ENCODE results near the gene LSM2. TPM values are rescaled to one million over a fixed set of nuclear protein-coding genes. Genes with fewer than 3 reads are reported as not detected.
A peak's percentile ranks its signal among the peaks of the same experiment; 100 is the strongest.

The LSM2 gene
- polyA plus RNA-seq, 2 of the 4 experiments (the other 2 are of a cell fraction), result 54.7 to 59.6 TPM

- no peak for TF ChIP-seq RARB (CRISPR knock-in tag; IDR thresholded peaks at IDR 0.05)
Measured at GRCh38 chr6:31836047-31836473, 29.3 kb upstream of the LSM2 start (continued).

DNA sequence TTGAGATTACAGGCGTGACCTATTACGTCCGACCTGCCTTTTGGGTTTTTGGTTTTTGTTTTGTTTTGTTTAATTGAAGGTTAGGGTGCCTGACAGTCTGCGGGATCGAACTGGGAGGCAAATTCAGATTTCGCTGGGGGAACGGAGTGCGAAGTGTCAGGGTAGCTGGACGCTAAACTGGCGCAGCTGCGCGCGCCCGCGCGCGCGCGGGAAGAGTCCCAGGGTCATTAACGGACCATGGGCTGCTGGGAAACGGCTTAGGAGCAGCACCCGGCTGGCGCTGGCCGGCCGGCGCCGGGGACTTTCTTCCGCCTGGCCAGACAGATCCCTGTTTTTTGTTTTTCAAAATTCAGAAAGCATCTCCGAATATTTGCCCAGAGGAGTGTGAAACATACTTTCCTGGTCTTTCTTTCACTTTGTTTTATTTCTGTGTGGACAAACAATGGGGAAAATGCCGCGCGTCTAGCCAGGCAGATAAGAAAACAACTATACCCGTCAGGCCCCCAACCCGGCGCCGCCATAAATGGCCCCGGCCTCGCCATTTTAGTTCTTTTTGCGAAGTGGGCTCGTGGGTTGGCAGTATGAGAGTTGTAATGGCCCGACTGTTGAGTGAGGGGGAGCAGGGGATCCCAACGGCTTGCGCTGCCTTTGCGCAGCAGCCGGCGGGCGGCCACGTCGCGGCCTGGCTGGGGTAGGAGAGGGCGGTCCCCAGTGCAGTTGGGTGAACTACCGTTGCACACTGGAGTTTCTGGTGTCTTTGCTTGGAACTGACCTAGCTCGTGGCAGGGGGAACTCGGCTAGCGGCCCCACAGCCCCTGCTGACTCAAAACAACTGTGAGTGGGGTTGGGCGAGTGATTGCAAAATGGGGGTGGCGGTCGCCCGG lies 27.8 kb upstream of the LSM2 start:
- H3K9me3 ChIP-seq, result no peaks in the 10 kb centered on the region
- H3K4me2 ChIP-seq, result peak overlapping the region; percentile 99
- ChIA-PET POLR2A (interaction anchor here (0.6 to 2.0 kb wide), 8 partner anchors 12 to 64 kb away, joined by 3 to 8 read pairs (median 4); partner anchors contain the start of genes HSPA1A, HSPA1L and NEU1), CTCF (no interaction called here)
- DNase-seq (ENCODE audit: low read depth in 1 of 2, low spot score in 1 of 2) (peak; percentile 77 to 89), ATAC-seq (peak; percentile 89 to 94), FAIRE-seq (no peak)
- peak overlapping the region; percentile 99 for H3K4me3 ChIP-seq
- peaks cover 31% of the 10 kb centered on the region for H3K4me1 ChIP-seq
- 2% methylated on average over 41 of the region's 59 CpGs for WGBS (ENCODE audit: missing lambda C conversion rate)
- peak overlapping the region; percentile 99 to 100 for H3K27ac ChIP-seq
- TF ChIP-seq MAFK (IDR thresholded peaks at IDR 0.05; ENCODE audit: partially characterized antibody), result no peak
- TF ChIP-seq CEBPB (IDR thresholded peaks at IDR 0.05), result peak in 1 of 2 experiments; percentile 27; a peak in 1 of 4 replicates
- TF ChIP-seq MYC (IDR thresholded peaks at IDR 0.05; ENCODE audit: borderline replicate concordance, low read length), result no peak
- TF ChIP-seq HOXA7 (CRISPR knock-in tag; IDR thresholded peaks at IDR 0.05), result no peak
- no peak for TF ChIP-seq NFE2L2 (conservative IDR thresholded peaks at IDR 0.05; ENCODE audit: low read length)
- no peak for TF ChIP-seq HOXB5 (CRISPR knock-in tag; IDR thresholded peaks at IDR 0.05)
- TF ChIP-seq TP53 (CRISPR knock-in tag; IDR thresholded peaks at IDR 0.05), result peak; percentile 14; the same call in 1 of the 2 replicates
- no peak for TF ChIP-seq RNF2 (IDR thresholded peaks at IDR 0.05; ENCODE audit: borderline replicate concordance, low read depth)
- TF ChIP-seq NR3C1 (IDR thresholded peaks at IDR 0.05), result no peak
- TF ChIP-seq SMC3 (IDR thresholded peaks at IDR 0.05), result no peak
- TF ChIP-seq HEYL (CRISPR knock-in tag; IDR thresholded peaks at IDR 0.05), result no peak
- TF ChIP-seq ATOH8 (CRISPR knock-in tag; IDR thresholded peaks at IDR 0.05; ENCODE audit: low read depth), result no peak
- no peak; the same call in 1 of the 2 replicates for TF ChIP-seq PBX3 (IDR thresholded peaks at IDR 0.05)
- TF ChIP-seq CHD2 (IDR thresholded peaks at IDR 0.05; ENCODE audit: low read length, partially characterized antibody), result no peak
- TF ChIP-seq REST (IDR thresholded peaks at IDR 0.05), result no peak; the same call in 1 of the 2 replicates
- TF ChIP-seq, protein P1, sequence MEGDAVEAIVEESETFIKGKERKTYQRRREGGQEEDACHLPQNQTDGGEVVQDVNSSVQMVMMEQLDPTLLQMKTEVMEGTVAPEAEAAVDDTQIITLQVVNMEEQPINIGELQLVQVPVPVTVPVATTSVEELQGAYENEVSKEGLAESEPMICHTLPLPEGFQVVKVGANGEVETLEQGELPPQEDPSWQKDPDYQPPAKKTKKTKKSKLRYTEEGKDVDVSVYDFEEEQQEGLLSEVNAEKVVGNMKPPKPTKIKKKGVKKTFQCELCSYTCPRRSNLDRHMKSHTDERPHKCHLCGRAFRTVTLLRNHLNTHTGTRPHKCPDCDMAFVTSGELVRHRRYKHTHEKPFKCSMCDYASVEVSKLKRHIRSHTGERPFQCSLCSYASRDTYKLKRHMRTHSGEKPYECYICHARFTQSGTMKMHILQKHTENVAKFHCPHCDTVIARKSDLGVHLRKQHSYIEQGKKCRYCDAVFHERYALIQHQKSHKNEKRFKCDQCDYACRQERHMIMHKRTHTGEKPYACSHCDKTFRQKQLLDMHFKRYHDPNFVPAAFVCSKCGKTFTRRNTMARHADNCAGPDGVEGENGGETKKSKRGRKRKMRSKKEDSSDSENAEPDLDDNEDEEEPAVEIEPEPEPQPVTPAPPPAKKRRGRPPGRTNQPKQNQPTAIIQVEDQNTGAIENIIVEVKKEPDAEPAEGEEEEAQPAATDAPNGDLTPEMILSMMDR (IDR thresholded peaks at IDR 0.05), result no peak
- TF ChIP-seq FOSL2 (IDR thresholded peaks at IDR 0.05), result no peak
- no peak for TF ChIP-seq FOSL2 (CRISPR knock-in tag; IDR thresholded peaks at IDR 0.05)
- no peak for TF ChIP-seq KDM1A (IDR thresholded peaks at IDR 0.05; ENCODE audit: low read depth)
- no peak for TF ChIP-seq BHLHE40 (IDR thresholded peaks at IDR 0.05; ENCODE audit: low read depth, low read length)
- TF ChIP-seq JUN (IDR thresholded peaks at IDR 0.05), result peak; percentile 96 to 98
- TF ChIP-seq RARB (CRISPR knock-in tag; IDR thresholded peaks at IDR 0.05), result 0 out of 2 replicates have a peak, but pooled peaks have one; percentile 37
- no peak for TF ChIP-seq GATA3 (IDR thresholded peaks at IDR 0.05; ENCODE audit: borderline replicate concordance)
- TF ChIP-seq ZSCAN20 (CRISPR knock-in tag; IDR thresholded peaks at IDR 0.05), result no peak
- no peak for TF ChIP-seq HOXB13 (CRISPR knock-in tag; IDR thresholded peaks at IDR 0.05; ENCODE audit: low read depth)
- TF ChIP-seq FOSB (CRISPR knock-in tag; IDR thresholded peaks at IDR 0.05), result no peak
- no peak for TF ChIP-seq FOXS1 (CRISPR knock-in tag; IDR thresholded peaks at IDR 0.05)
- TF ChIP-seq EP300 (IDR thresholded peaks at IDR 0.05), result no peak
- no peak for TF ChIP-seq RCOR1 (IDR thresholded peaks at IDR 0.05; ENCODE audit: low read depth, low read length)
- no peak for TF ChIP-seq KDM5A (IDR thresholded peaks at IDR 0.05)
- no peak for TF ChIP-seq RFX5 (IDR thresholded peaks at IDR 0.05)
- TF ChIP-seq ZFP36 (IDR thresholded peaks at IDR 0.05; ENCODE audit: borderline replicate concordance, partially characterized antibody), result no peak
- no peak for TF ChIP-seq JUNB (IDR thresholded peaks at IDR 0.05)

Data from A549 (cell line).